Hematopoietic multipotent progenitor cell treated with erythropoietin and hydrocortisone succinate and interleukin-3 and kit ligand, for 15 days (in vitro differentiated cells): ENCODE data around the gene ITGAE.

ENCODE experiments used
- DNase-seq: peaks from one replicate; pipeline ENCODE4 v3.0.0-alpha.2; 2015; ENCODE audit warnings: low spot score

ITGAE gene

GRCh38 chr17:3818786-3819185 lies 17.8 kb upstream of the ITGAE start:
- no peak for DNase-seq

DNA sequence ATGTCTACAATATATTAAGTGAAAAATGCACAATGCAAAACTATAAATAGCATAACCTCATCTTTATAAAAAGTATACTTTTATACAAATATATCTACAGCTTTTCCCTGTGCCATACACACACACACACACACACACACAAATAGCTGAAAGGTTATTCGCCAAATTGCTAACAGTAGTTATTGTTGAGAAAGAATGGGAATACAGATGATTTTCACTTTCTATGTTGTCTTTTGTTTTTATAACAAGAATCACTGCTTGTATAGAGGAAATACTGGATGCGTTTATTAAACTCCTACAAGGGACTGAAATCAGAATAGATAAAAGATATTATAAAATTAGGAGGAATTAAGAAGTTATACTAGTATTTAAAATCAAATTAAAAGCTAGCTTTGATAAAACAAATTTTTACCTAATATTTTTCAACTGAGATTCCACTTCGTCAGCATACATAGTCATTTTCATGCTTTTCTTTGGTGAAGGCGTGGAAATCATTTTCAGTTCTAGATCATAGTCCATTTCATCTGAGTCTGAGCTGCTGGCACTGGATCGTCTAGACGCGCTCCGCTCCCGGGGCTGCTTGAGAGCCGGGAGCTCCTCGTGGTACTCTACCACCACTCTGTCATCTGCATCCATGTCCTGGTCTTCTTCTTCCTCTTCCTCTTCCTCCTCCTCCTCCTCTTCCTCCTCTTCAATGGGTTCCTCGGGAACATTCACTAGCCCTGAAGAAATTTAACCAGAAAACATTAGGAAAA lies 17.0 kb upstream of the ITGAE start:
- DNase-seq, result no peak

- DNase-seq, result no peak
Observed at GRCh38 chr17:3815925-3816324, 14.9 kb upstream of the ITGAE start.

DNA sequence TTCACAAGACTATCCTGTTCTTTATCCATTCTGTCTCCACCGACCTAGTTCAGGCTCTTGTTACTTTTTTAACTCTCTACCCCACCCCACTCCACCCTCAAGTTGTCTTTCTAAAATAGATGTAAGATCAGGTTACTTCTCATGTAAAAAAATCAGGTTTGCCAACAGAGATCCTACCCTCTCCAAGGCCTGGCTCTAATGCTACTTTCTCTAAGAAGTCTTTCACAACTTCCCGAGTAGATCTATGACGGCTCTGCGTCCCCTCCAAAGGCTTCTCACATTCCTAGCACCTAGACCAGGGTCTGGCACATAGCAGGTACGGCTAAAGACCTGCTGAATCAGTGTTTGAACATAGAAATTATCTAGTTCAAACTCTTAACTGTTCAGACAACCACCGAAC lies 14.1 kb upstream of the ITGAE start:
- DNase-seq, result no peak

- DNase-seq, result no peak
Observed at GRCh38 chr17:3814361-3814760, 13.4 kb upstream of the ITGAE start.

- DNase-seq, result no peak
Observed at GRCh38 chr17:3813171-3813570, 12.2 kb upstream of the ITGAE start.

- DNase-seq, result no peak
Observed at GRCh38 chr17:3812771-3813170, 11.8 kb upstream of the ITGAE start.

DNA sequence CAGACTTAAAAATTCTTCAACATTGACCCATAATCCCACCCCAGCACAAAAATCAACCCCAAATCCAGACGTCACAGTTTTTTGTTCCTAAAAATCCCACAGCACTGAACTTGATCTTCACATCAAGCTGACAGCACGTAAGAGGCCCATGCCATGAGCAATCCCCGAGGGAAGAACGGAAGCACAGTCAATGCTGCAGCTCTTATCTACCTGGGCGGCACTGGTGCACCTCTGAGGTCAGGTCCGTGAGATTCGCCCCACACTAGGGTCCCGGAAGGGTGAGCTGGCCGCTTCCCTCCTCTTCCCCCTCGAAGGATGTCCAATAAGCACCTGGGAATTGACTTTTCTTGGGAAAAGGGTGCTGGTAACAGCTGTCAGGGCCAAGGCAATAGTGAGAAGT lies 11.3 kb upstream of the ITGAE start:
- no peak for DNase-seq

GRCh38 chr17:3810019-3810418 lies 9.0 kb upstream of the ITGAE start:
- DNase-seq, result no peak

DNA sequence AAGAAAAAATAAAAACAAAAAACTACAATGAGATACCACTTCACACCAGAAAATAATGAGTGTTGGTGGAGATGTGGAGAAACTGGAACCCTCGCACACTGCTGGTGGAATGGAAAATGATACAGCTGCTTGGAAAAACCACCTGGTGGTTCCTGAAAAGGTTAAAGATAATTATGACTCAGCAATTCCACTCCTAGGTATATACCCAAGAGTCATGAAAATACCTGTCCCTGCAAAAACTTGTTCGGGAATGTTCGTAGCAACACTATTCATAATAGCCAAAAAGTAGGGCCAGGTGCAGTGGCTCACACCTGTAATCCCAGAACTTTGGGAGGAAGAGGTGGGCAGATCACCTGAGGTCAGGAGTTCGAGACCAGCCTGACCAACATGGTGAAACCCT lies 8.1 kb upstream of the ITGAE start:
- DNase-seq, result no peak

DNA sequence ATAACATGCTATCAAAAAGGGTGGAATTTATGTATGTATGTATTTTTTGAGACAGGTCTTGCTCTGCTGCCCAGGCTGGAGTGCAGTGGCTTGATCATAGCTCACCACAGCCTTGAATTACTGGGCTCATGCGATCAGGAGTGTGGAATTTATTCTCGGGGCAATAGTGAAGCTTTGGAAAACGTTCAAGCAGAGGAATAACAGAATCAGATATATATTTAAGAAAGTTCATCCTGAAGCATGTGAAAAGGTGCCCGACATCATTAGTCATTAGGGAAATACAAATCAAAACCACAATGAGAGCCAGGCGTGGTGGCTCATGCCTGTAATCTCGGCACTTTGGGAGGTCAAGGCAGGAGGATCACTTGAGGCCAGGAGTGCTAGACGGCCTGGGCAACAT lies 7.7 kb upstream of the ITGAE start:
- DNase-seq, result no peak

- no peak for DNase-seq
Observed at GRCh38 chr17:3805581-3805980, 4.6 kb upstream of the ITGAE start.

GRCh38 chr17:3804503-3804931 lies 3.5 kb upstream of the ITGAE start:
- no peak for DNase-seq

DNA sequence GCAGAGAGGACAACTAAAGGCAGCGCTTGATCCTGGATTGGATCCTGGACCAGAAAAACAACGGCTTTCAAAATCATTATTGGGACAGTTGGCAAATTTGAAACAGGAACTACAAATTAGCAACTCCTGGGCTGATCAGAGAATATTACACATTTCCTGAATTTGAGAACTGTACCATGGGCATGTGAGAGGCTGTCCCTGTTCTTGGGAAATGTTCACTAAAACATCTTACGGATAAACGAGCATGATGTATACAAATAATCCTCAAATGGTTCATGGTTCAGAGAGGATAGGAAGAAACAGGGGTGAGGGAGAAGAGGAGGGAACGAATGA lies 2.3 kb upstream of the ITGAE start:
- DNase-seq, result no peak

GRCh38 chr17:3802461-3803307 lies 1.7 kb upstream of the ITGAE start:
- DNase-seq, result no peak

DNA sequence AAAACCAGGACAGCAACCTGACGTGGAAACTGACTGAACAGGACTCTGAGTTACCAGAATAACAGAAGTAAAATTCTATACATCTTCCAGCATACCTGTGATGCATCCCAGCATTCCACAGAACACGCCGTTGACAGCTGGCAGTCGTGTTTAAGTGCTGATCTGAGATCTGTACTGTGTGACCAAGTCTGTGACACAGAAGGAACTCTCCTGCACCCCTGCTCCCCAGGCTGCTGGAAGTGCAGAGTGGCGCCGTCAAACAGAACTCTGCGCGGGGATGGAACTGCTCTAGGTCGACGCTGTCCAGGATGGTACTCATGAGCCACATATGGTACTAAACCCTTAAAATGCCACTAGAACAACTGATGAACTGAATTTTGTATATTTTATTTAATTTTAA lies 804 bp upstream of the ITGAE start:
- DNase-seq, result no peak

GRCh38 chr17:3801347-3801746 lies 359 bp upstream of the ITGAE start:
- DNase-seq, result no peak

GRCh38 chr17:3799181-3799945 lies 1.6 kb downstream of the ITGAE start:
- DNase-seq, result no peak

GRCh38 chr17:3798273-3799180 lies 2.5 kb downstream of the ITGAE start:
- DNase-seq, result no peak

- DNase-seq, result no peak
Observed at GRCh38 chr17:3796822-3797170, 4.2 kb downstream of the ITGAE start.

GRCh38 chr17:3796110-3796821 lies 4.7 kb downstream of the ITGAE start:
- DNase-seq, result no peak
